A673 (cell line): Measurements from ENCODE around the gene TLE4.

Experiments used
- EZH2 ChIP-seq: fragments of 200-600 bp; sonication (generic); IDR thresholded peaks from 2 replicates; pipeline ENCODE4 v1.6.1; 2017; ENCODE audit warnings: borderline replicate concordance, low read depth, mild to moderate bottlenecking, mixed read lengths, antibody characterized with exemption, low read length; ENCODE audit not compliant: poor library complexity, severe bottlenecking
- TF ChIP-seq, protein P1 (sequence below): fragments of 300-800, 200-600 bp; sonication (generic); conservative IDR thresholded peaks from 2 replicates; pipeline ENCODE4 v1.5.1; 2017; ENCODE audit warnings: low read depth, mild to moderate bottlenecking, antibody characterized with exemption, low read length, moderate library complexity, mixed read lengths

DNA sequence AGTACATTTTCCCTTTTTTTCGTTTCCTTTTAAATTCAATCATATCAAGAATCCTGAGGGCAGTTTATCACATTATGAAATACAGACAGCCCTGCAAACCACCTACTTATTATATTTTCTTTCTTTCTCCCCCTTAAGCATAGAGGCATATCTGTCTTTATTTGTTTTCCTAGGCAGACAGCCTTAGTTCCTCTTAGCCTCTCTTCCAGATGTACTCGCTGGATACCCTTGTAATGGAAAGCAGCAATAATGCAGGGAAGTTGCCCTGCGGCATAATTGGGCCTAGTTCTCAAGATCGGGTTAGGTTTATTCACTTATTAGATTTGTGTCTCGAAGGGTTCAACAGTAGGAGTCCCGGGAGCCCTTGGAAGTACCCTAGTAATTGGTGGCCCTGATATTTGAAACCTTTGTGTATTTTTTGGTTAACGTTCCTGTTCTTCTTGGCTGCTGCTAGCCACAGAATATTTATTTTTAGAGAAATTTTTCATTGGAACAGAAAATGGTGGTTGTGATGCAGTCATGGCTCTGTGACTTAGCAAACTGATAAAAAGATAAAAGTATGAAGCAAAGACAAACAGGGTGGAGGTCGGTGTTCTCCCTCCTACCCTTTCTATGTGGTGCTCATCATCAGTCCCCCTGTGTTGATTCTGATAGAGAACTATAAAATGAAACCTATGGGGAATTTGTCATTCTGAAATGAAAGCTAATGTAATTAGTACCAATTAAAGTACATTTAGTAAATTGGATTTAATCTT lies 6.4 kb downstream of the TLE4 start:
- TF ChIP-seq EZH2: no peak
- TF ChIP-seq, protein P1, sequence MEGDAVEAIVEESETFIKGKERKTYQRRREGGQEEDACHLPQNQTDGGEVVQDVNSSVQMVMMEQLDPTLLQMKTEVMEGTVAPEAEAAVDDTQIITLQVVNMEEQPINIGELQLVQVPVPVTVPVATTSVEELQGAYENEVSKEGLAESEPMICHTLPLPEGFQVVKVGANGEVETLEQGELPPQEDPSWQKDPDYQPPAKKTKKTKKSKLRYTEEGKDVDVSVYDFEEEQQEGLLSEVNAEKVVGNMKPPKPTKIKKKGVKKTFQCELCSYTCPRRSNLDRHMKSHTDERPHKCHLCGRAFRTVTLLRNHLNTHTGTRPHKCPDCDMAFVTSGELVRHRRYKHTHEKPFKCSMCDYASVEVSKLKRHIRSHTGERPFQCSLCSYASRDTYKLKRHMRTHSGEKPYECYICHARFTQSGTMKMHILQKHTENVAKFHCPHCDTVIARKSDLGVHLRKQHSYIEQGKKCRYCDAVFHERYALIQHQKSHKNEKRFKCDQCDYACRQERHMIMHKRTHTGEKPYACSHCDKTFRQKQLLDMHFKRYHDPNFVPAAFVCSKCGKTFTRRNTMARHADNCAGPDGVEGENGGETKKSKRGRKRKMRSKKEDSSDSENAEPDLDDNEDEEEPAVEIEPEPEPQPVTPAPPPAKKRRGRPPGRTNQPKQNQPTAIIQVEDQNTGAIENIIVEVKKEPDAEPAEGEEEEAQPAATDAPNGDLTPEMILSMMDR: no peak
